K562 (cell line): ENCODE measurements around the gene DCAF8. TPM values are rescaled to one million over a fixed set of nuclear protein-coding genes. Genes with fewer than 3 reads are reported as not detected.

ENCODE experiments used
- ATAC-seq: fragments of 200-7000 bp; cut with Tn5 transposase; 3 replicates; pipeline ENCODE4 v1.9.1; 2020; ENCODE audit warnings: moderate library complexity
- BruUV-seq: library from RNA; stranded (reverse); fragments of 400-500 nt; replicated peaks from 2 replicates; lab custom pipeline; 2021; lab: Mats Ljungman, UMichigan
- CTCF ChIA-PET: fragments of 300-600 bp; formaldehyde crosslinking; extraction: SDS; loops from one replicate; lab custom pipeline; 2021; ENCODE audit warnings: low intra/inter-chr PET ratio; lab: Yijun Ruan, JAX
- POLR2A ChIA-PET: fragments of 300-600, 350-650 bp; sonication (Branson Sonifier 250); formaldehyde crosslinking; extraction: SDS; loops from one replicate; lab custom pipeline; 2021; ENCODE audit warnings: antibody characterized with exemption, inconsistent platforms; lab: Yijun Ruan, JAX
- DNase-seq, 4 experiments: peaks; one replicate each; pipeline versions ENCODE4 v3.0.0 to v3.0.0-alpha.2; 2011 to 2018; ENCODE audit warnings: low spot score in 3 of 4, mixed read lengths in 3 of 4; ENCODE audit errors: extremely low read depth in 1 of 4
- FAIRE-seq: peaks from 2 replicates; lab custom pipeline; 2011; peaks lifted over from hg19 to GRCh38; lab: Jason Lieb, UNC
- H2AFZ ChIP-seq: 2 replicates; pipeline ENCODE4 v1.6.0; 2011; ENCODE audit warnings: low read depth, low read length, control low read depth, inconsistent platforms
- H3K27ac ChIP-seq: fragments of 200-600 bp; 3 replicates; pipeline ENCODE4 v1.8.0; 2011; ENCODE audit warnings: low read depth, mild to moderate bottlenecking, control low read depth, inconsistent platforms, low read length, moderate library complexity, mixed read lengths; ENCODE audit errors: extremely low read depth
- H3K27me3 ChIP-seq, 2 experiments: fragments of 300-600 bp in 1 of 2; 2 replicates in 1 of 2; 3 replicates in 1 of 2; pipeline versions ENCODE4 v1.6.0 to v1.8.0; 2011; ENCODE audit warnings: inconsistent platforms in 2 of 2, low read length in 2 of 2, mild to moderate bottlenecking in 1 of 2, mixed read lengths in 1 of 2, moderate library complexity in 1 of 2; ENCODE audit not compliant: control insufficient read depth in 2 of 2, insufficient read depth in 2 of 2
- H3K36me3 ChIP-seq: fragments of 300-600 bp; 3 replicates; pipeline ENCODE4 v1.8.0; 2011; ENCODE audit warnings: mild to moderate bottlenecking, low read length, inconsistent platforms; ENCODE audit not compliant: control insufficient read depth, insufficient read depth
- H3K4me1 ChIP-seq, 2 experiments: fragments of 200-600 bp in 1 of 2; replicated peaks in 1 of 2; 2 replicates in 1 of 2; 3 replicates in 1 of 2; pipeline versions ENCODE4 v1.5.1 to v1.8.0; 2011; ENCODE audit warnings: inconsistent platforms in 2 of 2, low read length in 2 of 2, mild to moderate bottlenecking in 1 of 2, mixed read lengths in 1 of 2, moderate library complexity in 1 of 2; ENCODE audit not compliant: control insufficient read depth in 2 of 2, insufficient read depth in 2 of 2
- H3K4me2 ChIP-seq: 2 replicates; pipeline ENCODE4 v1.6.1; 2011; ENCODE audit warnings: low read length, control low read depth, inconsistent platforms, mixed read lengths; ENCODE audit not compliant: insufficient read depth
- H3K4me3 ChIP-seq: fragments of 200-600 bp; sonication (generic), shearing (Covaris generic); 2 replicates; pipeline ENCODE4 v1.5.1; 2016; ENCODE audit warnings: control low read depth, inconsistent platforms
- H3K79me2 ChIP-seq: fragments of 200-600 bp; 3 replicates; pipeline ENCODE4 v1.8.0; 2011; ENCODE audit warnings: low read length, inconsistent platforms; ENCODE audit not compliant: control insufficient read depth, insufficient read depth
- H3K9ac ChIP-seq, 2 experiments: 2 replicates each; pipeline versions ENCODE4 v1.6.0 to v1.6.1; 2011; ENCODE audit warnings: low read depth in 2 of 2, low read length in 2 of 2, control low read depth in 1 of 2, inconsistent platforms in 1 of 2, mild to moderate bottlenecking in 1 of 2, mixed read lengths in 1 of 2; ENCODE audit not compliant: insufficient read depth in 1 of 2
- H3K9me1 ChIP-seq: one replicate; pipeline ENCODE4 v1.6.0; 2011; ENCODE audit warnings: inconsistent platforms, mild to moderate bottlenecking, low read length, moderate library complexity; ENCODE audit not compliant: control insufficient read depth, insufficient read depth
- H3K9me3 ChIP-seq: replicated peaks from 2 replicates; pipeline ENCODE4 v1.5.1; 2011; ENCODE audit warnings: low read depth, low read length, inconsistent platforms; ENCODE audit not compliant: control insufficient read depth, insufficient read depth
- H4K20me1 ChIP-seq: replicated peaks from 2 replicates; pipeline ENCODE4 v1.6.1; 2011; ENCODE audit warnings: low read length, inconsistent platforms, mixed read lengths; ENCODE audit not compliant: control insufficient read depth, insufficient read depth
- E2F3 ChIP-seq: fragments of 250-450 bp; sonication (Bioruptor Pico); IDR thresholded peaks from 2 replicates; pipeline ENCODE4 v1.4.0; 2020; ENCODE audit warnings: mild to moderate bottlenecking
- ELF2 ChIP-seq: fragments of 250-450 bp; sonication (Bioruptor Pico); IDR thresholded peaks from 2 replicates; pipeline ENCODE4 v1.5.0; 2021; ENCODE audit warnings: mild to moderate bottlenecking
- ELK1 ChIP-seq: sonication (generic); formaldehyde crosslinking; IDR thresholded peaks from 2 replicates; pipeline ENCODE4 v1.8.1; 2022; ENCODE audit warnings: missing genetic modification reagents
- ETV1 ChIP-seq: fragments of 450-650 bp; conservative IDR thresholded peaks from 2 replicates; pipeline ENCODE4 v1.6.1; 2016; ENCODE audit warnings: missing genetic modification characterization, control low read depth, low read depth, missing compliant biosample characterization
- GABPB1 ChIP-seq: sonication (generic); formaldehyde crosslinking; IDR thresholded peaks from 2 replicates; pipeline ENCODE4 v1.8.0; 2022; ENCODE audit warnings: mild to moderate bottlenecking, missing genetic modification reagents
- NFIC ChIP-seq: fragments of 450-650 bp; IDR thresholded peaks from 2 replicates; pipeline ENCODE4 v1.6.1; 2017; ENCODE audit warnings: mild to moderate bottlenecking, inconsistent platforms
- NFIX ChIP-seq: fragments of 250-450 bp; sonication (Bioruptor Pico); IDR thresholded peaks from 2 replicates; pipeline ENCODE4 v1.4.0; 2020; ENCODE audit warnings: low read depth, mild to moderate bottlenecking, moderate library complexity
- PBX2 ChIP-seq, 2 experiments: IDR thresholded peaks in 1 of 2; conservative IDR thresholded peaks in 1 of 2; 2 replicates each; pipeline ENCODE4 v1.6.1; 2016; ENCODE audit warnings: low read depth in 2 of 2, mild to moderate bottlenecking in 1 of 2, missing compliant biosample characterization in 1 of 2, missing genetic modification characterization in 1 of 2, moderate library complexity in 1 of 2
- in situ Hi-C: fragments of 300-500 bp; cut with MboI; formaldehyde crosslinking; loops from 4 replicates; pipeline ENCODE4 v1.15.0; 2018; ENCODE audit warnings: inconsistent platforms, mixed read lengths
- intact Hi-C: fragments of 100-400 bp; cut with micrococcal nuclease; formaldehyde crosslinking; loops from 2 replicates; pipeline ENCODE4 v1.14.2; 2022
- polyA plus RNA-seq, 8 experiments: library from polyadenylated mRNA; depleted of rRNA in 4 of 8; stranded (reverse) in 5 of 8; unstranded in 3 of 8; fragments of >200 nt; fragmentation: Nextera tagmentation in 2 of 8; fragmentation: Illumina TruSeq in 1 of 8; extraction: Ambion mirVana in 2 of 8; extraction: Trizol in 1 of 8; gene quantifications; 2 replicates each; pipeline versions ENCODE4 v1.2.1 to v1.2.3, GENCODE V29; 2011 to 2014; ENCODE audit warnings: inconsistent platforms in 1 of 8, missing spikeins in 1 of 8
- total RNA-seq, 7 experiments: library from RNA; depleted of rRNA in 6 of 7; stranded (reverse); fragments of >200 nt in 6 of 7; fragmentation: Illumina TruSeq in 2 of 7; extraction: Trizol in 2 of 7; gene quantifications; 2 replicates each; pipeline versions ENCODE4 v1.2.1 to v1.2.3, GENCODE V29; 2011 to 2021; ENCODE audit warnings: low replicate concordance in 1 of 7
- TF ChIP-seq, protein P1 (sequence below): fragments of 450-650 bp; IDR thresholded peaks from 2 replicates; pipeline ENCODE4 v1.7.0; 2016; ENCODE audit warnings: borderline replicate concordance

Gene DCAF8
- total and polyA plus RNA-seq, 9 of the 15 experiments (the other 6 are each of a cell fraction or from before 2014, with no cell fraction given) = 11.6 to 149 (median 81.3) TPM

DNA sequence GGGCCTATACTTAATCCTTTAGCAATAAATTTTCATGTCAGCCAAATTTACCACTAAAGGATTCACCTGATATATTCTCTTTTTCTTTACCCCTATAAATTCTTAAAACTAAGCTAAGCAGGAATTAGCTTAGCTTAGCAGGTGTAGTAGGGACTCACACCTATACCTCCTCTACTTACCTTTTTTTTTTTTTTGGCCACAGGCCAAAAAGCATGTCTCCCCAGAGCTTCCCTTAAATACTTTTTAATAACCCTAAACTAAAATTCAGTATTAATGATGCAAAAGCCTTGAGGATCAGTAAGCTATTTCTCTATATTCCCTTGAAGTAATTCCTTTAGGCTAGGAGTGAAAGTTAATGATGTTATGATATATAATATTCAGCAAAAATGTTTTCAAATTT, 33.9 kb downstream of the DCAF8 start:
- Histone ChIP-seq H3K4me3 (no peak overlapping the region), H2AFZ (no peak overlapping the region), H3K79me2 (no peaks in the 10 kb centered on the region), H3K4me2 (no peak overlapping the region), H3K9ac (no peak overlapping the region), H3K36me3 (peaks cover 94% of the 10 kb centered on the region), H4K20me1 (no peaks in the 10 kb centered on the region), H3K9me1 (no peaks in the 10 kb centered on the region), H3K4me1 (no peaks in the 10 kb centered on the region), H3K27ac (no peak overlapping the region), H3K9me3 (no peaks in the 10 kb centered on the region), H3K27me3 (no peaks in the 10 kb centered on the region)
- intact Hi-C loops (no loop called here), in situ Hi-C loops (no loop called here)
- FAIRE-seq = no peak
- ATAC-seq = no peak
- ChIA-PET POLR2A (interaction anchor here (0.8 kb wide), 1 partner anchor 21 kb away, joined by 3 read pairs; no protein-coding TSS in a partner anchor), CTCF (no interaction called here)
- DNase-seq = no peak
- BruUV-seq = no TSS peak
- TF ChIP-seq ETV1 (tag) = no peak
- peak; percentile 86 for TF ChIP-seq NFIC
- no peak for TF ChIP-seq PBX2 (CRISPR knock-in tag; IDR thresholded peaks at IDR 0.05; ENCODE audit: low read depth)
- no peak for TF ChIP-seq PBX2 (tag; conservative IDR thresholded peaks at IDR 0.05; ENCODE audit: low read depth)
- no peak for TF ChIP-seq E2F3 (CRISPR knock-in tag)
- TF ChIP-seq, protein P1, sequence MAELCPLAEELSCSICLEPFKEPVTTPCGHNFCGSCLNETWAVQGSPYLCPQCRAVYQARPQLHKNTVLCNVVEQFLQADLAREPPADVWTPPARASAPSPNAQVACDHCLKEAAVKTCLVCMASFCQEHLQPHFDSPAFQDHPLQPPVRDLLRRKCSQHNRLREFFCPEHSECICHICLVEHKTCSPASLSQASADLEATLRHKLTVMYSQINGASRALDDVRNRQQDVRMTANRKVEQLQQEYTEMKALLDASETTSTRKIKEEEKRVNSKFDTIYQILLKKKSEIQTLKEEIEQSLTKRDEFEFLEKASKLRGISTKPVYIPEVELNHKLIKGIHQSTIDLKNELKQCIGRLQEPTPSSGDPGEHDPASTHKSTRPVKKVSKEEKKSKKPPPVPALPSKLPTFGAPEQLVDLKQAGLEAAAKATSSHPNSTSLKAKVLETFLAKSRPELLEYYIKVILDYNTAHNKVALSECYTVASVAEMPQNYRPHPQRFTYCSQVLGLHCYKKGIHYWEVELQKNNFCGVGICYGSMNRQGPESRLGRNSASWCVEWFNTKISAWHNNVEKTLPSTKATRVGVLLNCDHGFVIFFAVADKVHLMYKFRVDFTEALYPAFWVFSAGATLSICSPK = no peak
- TF ChIP-seq GABPB1 (CRISPR knock-in tag) = no peak
- TF ChIP-seq ELK1 = no peak
- TF ChIP-seq NFIX (CRISPR knock-in tag) = peak; percentile 63; the same call in 1 of the 2 replicates
- TF ChIP-seq ELF2 (CRISPR knock-in tag) = no peak
